HG03469 (cell line): Measurements from ENCODE around the gene LRRC8E.
"Not testable (repeated sequence)": the region's sequence is repeated elsewhere in the genome, so short reads cannot be mapped to it uniquely, and the experiment has no call there.

Experiments
- ATAC-seq: cut with Tn5 transposase; IDR thresholded peaks from one replicate; pipeline ENCODE4 v1.9.1; 2021; ENCODE audit warnings: mild to moderate bottlenecking, moderate library complexity, moderate number of reproducible peaks; ENCODE audit not compliant: unreplicated experiment

Gene LRRC8E

GRCh38 chr19:7853770-7854128 is 34.6 kb upstream of the LRRC8E start:
- ATAC-seq: no peak

- ATAC-seq: no peak
These were observed 32.7 kb upstream of the LRRC8E start for GRCh38 chr19:7855426-7856108.

GRCh38 chr19:7856109-7856591 is 32.2 kb upstream of the LRRC8E start:
- no peak for ATAC-seq

GRCh38 chr19:7856679-7857663 is 31.3 kb upstream of the LRRC8E start:
- ATAC-seq: no peak

GRCh38 chr19:7857727-7858108 is 30.6 kb upstream of the LRRC8E start:
- no peak for ATAC-seq

- ATAC-seq: no peak
These were observed 30.1 kb upstream of the LRRC8E start for GRCh38 chr19:7858109-7858770.

- ATAC-seq: not testable (repeated sequence)
These were observed 29.2 kb upstream of the LRRC8E start for GRCh38 chr19:7859087-7859486.

GRCh38 chr19:7859831-7860713 is 28.2 kb upstream of the LRRC8E start:
- no peak for ATAC-seq

- ATAC-seq: no peak
These were observed 27.3 kb upstream of the LRRC8E start for GRCh38 chr19:7860714-7861618.

GRCh38 chr19:7861619-7862412 is 26.5 kb upstream of the LRRC8E start:
- no peak for ATAC-seq

- no peak for ATAC-seq
These were observed 25.8 kb upstream of the LRRC8E start for GRCh38 chr19:7862413-7862951.

- no peak for ATAC-seq
These were observed 24.9 kb upstream of the LRRC8E start for GRCh38 chr19:7863157-7863970.

GRCh38 chr19:7863971-7864689 is 24.2 kb upstream of the LRRC8E start:
- ATAC-seq: no peak

- ATAC-seq: no peak
These were observed 23.6 kb upstream of the LRRC8E start for GRCh38 chr19:7864690-7865074.

GRCh38 chr19:7865262-7865911 is 22.9 kb upstream of the LRRC8E start:
- ATAC-seq: no peak

GRCh38 chr19:7866399-7867091 is 21.8 kb upstream of the LRRC8E start:
- no peak for ATAC-seq
